Trophoblast cell (in vitro differentiated cells and primary cell): ENCODE data around the gene FANCC.
A peak's percentile ranks its signal among the peaks of the same experiment; 100 is the strongest.

Source experiments
- DNase-seq, 2 donors: peaks; one replicate each; pipeline ENCODE4 v3.0.0-alpha.2; 2016
- H2AFZ ChIP-seq: 2 replicates; pipeline ENCODE4 v1.6.1; 2013; ENCODE audit warnings: low read length, moderate library complexity, mild to moderate bottlenecking; ENCODE audit not compliant: insufficient read depth, poor library complexity
- H2AK5ac ChIP-seq: 2 replicates; pipeline ENCODE4 v1.6.1; 2013; ENCODE audit warnings: mild to moderate bottlenecking, low read length
- H2BK120ac ChIP-seq: 2 replicates; pipeline ENCODE4 v1.6.1; 2013; ENCODE audit warnings: low read length, mild to moderate bottlenecking, moderate library complexity; ENCODE audit not compliant: insufficient read depth, poor library complexity
- H2BK12ac ChIP-seq: 2 replicates; pipeline ENCODE4 v1.6.1; 2013; ENCODE audit warnings: mild to moderate bottlenecking, low read length, moderate library complexity
- H2BK5ac ChIP-seq: 2 replicates; pipeline ENCODE4 v1.6.1; 2013; ENCODE audit warnings: low read length, low read depth, moderate library complexity, mild to moderate bottlenecking; ENCODE audit not compliant: poor library complexity
- H3K14ac ChIP-seq: 2 replicates; pipeline ENCODE4 v1.6.1; 2013; ENCODE audit warnings: mild to moderate bottlenecking, low read length
- H3K18ac ChIP-seq: 2 replicates; pipeline ENCODE4 v1.6.1; 2013; ENCODE audit warnings: mild to moderate bottlenecking, low read length
- H3K23ac ChIP-seq: 2 replicates; pipeline ENCODE4 v1.6.1; 2013; ENCODE audit warnings: low read length
- H3K27ac ChIP-seq: 2 replicates; pipeline ENCODE4 v1.5.1; 2013; ENCODE audit warnings: low read depth, mild to moderate bottlenecking, inconsistent platforms, low read length, moderate library complexity
- H3K27me3 ChIP-seq: 2 replicates; pipeline ENCODE4 v1.6.1; 2013; ENCODE audit warnings: inconsistent platforms, mild to moderate bottlenecking, low read length, moderate library complexity; ENCODE audit not compliant: insufficient read depth
- H3K36me3 ChIP-seq, 2 experiments: 1 replicate in 1 of 2; 2 replicates in 1 of 2; pipeline ENCODE4 v1.6.1; 2013; ENCODE audit warnings: low read length in 2 of 2, mild to moderate bottlenecking in 2 of 2, moderate library complexity in 1 of 2; ENCODE audit not compliant: insufficient read depth in 2 of 2, control insufficient read depth in 1 of 2
- H3K4ac ChIP-seq: 2 replicates; pipeline ENCODE4 v1.6.1; 2013; ENCODE audit warnings: low read depth, mild to moderate bottlenecking, low read length, moderate library complexity
- H3K4me1 ChIP-seq, 2 experiments: 1 replicate in 1 of 2; 2 replicates in 1 of 2; pipeline ENCODE4 v1.6.1; 2013; ENCODE audit warnings: low read length in 2 of 2, mild to moderate bottlenecking in 2 of 2, moderate library complexity in 1 of 2; ENCODE audit not compliant: insufficient read depth in 2 of 2, control insufficient read depth in 1 of 2
- H3K4me2 ChIP-seq: 2 replicates; pipeline ENCODE4 v1.6.1; 2013; ENCODE audit warnings: inconsistent platforms, mild to moderate bottlenecking, low read length, moderate library complexity
- H3K4me3 ChIP-seq: 2 replicates; pipeline ENCODE4 v1.5.1; 2013; ENCODE audit warnings: mild to moderate bottlenecking, low read depth, low read length, inconsistent platforms
- H3K79me1 ChIP-seq: one replicate; pipeline ENCODE4 v1.6.1; 2013; ENCODE audit warnings: low read length
- H3K79me2 ChIP-seq: 2 replicates; pipeline ENCODE4 v1.6.1; 2013; ENCODE audit warnings: low read length, mild to moderate bottlenecking; ENCODE audit not compliant: control insufficient read depth, insufficient read depth, poor library complexity
- H3K9ac ChIP-seq: 2 replicates; pipeline ENCODE4 v1.6.1; 2013; ENCODE audit warnings: mild to moderate bottlenecking, low read length
- H3K9me3 ChIP-seq: 2 replicates; pipeline ENCODE4 v1.6.1; 2013; ENCODE audit warnings: low read depth, mild to moderate bottlenecking, control low read depth, inconsistent platforms, low read length; ENCODE audit not compliant: insufficient read depth
- H4K12ac ChIP-seq: 2 replicates; pipeline ENCODE4 v1.6.1; 2013; ENCODE audit warnings: low read depth, mild to moderate bottlenecking, low read length, moderate library complexity
- H4K8ac ChIP-seq: 2 replicates; pipeline ENCODE4 v1.6.1; 2013; ENCODE audit warnings: low read depth, mild to moderate bottlenecking, low read length, moderate library complexity
- H4K91ac ChIP-seq: one replicate; pipeline ENCODE4 v1.6.1; 2013; ENCODE audit warnings: low read depth, mild to moderate bottlenecking, low read length, moderate library complexity
- WGBS: extraction: QIAGEN DNeasy Blood & Tissue Kit; methylation state at CpG from one replicate; pipeline ENCODE4 v1.1.7; 2013; ENCODE audit warnings: missing lambda C conversion rate; ENCODE audit not compliant: insufficient read length, insufficient coverage; ENCODE audit errors: extremely low coverage; 5-methylcytosine and 5-hydroxymethylcytosine counted together

FANCC gene

DNA sequence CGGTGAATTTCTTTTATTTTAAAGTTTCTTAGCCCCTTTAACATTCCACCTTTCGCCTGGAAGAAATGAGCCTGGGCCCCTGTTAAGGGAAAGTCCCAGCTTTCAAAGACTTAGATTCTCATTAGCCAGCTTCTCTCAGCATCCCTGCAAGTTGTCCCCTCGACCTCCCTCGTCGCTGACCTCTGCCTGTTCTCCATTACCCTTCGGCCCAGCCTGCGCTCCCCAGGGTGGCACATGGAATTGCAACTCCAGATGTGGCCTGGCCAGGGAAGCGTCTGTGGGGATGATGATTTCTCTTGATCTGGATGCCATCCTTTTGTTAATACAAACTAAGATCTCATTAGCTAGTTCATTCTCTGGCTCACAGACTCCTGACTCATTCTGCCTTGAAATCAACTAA, 43.4 kb upstream of the FANCC start:
- no CpG with 5 or more reads among the region's 8 CpGs for WGBS
- Histone ChIP-seq H4K12ac (no peak overlapping the region), H3K9ac (peak overlapping the region; percentile 7), H3K4ac (no peak overlapping the region), H2BK12ac (no peak overlapping the region), H3K27me3 (no peaks in the 10 kb centered on the region), H2BK120ac (no peak overlapping the region), H2AK5ac (no peak overlapping the region), H3K79me1 (no peaks in the 10 kb centered on the region), H3K27ac (no peak overlapping the region), H3K4me3 (no peak overlapping the region), H3K4me1 (peaks cover 0 to 4% of the 10 kb centered on the region in 2 experiments), H2AFZ (no peak overlapping the region), H3K18ac (no peak overlapping the region), H4K91ac (no peak overlapping the region), H3K14ac (no peak overlapping the region), H3K4me2 (no peak overlapping the region), H4K8ac (no peak overlapping the region), H2BK5ac (no peak overlapping the region), H3K9me3 (no peaks in the 10 kb centered on the region), H3K79me2 (no peaks in the 10 kb centered on the region), H3K36me3 (no peaks in the 10 kb centered on the region), H3K23ac (no peak overlapping the region)
- DNase-seq, result peak in 1 of 2 donors; percentile 34

DNA sequence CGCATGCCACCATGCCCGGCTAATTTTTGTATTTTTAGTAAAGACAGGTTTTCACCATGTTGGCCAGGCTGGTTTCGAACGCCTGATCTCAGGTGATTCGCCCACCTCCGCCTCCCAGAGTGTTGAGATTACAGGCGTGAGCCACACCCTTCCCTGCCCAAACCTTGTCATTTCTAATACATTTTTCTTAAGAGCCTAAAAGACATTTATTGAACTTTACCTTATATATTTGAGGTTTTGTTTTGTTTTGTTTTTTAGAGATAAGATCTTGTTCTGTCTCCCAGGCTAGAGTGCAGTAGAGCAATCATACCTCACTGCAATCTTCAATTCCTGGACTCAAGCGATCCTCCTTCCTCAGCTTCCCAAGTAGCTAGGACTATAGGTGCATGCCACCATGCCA, 39.8 kb upstream of the FANCC start:
- Histone ChIP-seq H4K12ac (no peak overlapping the region), H2AK5ac (no peak overlapping the region), H2BK120ac (no peak overlapping the region), H3K36me3 (no peaks in the 10 kb centered on the region), H3K18ac (no peak overlapping the region), H3K14ac (no peak overlapping the region), H3K4ac (no peak overlapping the region), H4K91ac (no peak overlapping the region), H3K4me3 (no peak overlapping the region), H3K4me1 (no peaks in the 10 kb centered on the region), H2BK12ac (no peak overlapping the region), H3K23ac (no peak overlapping the region), H3K9me3 (no peaks in the 10 kb centered on the region), H3K27me3 (no peaks in the 10 kb centered on the region), H3K9ac (no peak overlapping the region), H2AFZ (no peak overlapping the region), H3K79me1 (no peaks in the 10 kb centered on the region), H3K27ac (no peak overlapping the region), H4K8ac (no peak overlapping the region), H3K4me2 (no peak overlapping the region), H3K79me2 (no peaks in the 10 kb centered on the region), H2BK5ac (no peak overlapping the region)
- DNase-seq, result no peak
- WGBS, result no CpG with 5 or more reads among the region's 8 CpGs

DNA sequence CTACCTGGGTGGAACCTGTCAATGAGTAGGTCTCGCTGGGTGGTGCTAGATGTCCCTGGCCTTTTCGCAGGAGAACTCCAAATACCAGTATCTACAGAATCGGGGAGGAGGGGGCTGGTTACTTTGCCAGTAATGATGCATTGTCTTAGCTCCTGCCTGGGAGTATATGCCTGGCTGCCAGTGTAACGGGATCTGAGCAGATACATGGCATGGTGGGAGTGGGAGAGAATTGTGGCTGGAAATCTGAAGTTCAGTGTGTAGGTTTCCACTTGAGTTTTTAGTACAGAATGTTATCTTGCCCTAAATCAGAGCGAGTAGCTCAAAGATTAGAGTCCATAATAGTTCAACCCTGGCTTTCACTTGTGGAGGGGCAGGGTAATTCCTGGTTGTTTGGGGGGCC, 38.0 kb upstream of the FANCC start:
- H2BK5ac ChIP-seq, result no peak overlapping the region
- WGBS, result no CpG with 5 or more reads among the region's 5 CpGs

DNA sequence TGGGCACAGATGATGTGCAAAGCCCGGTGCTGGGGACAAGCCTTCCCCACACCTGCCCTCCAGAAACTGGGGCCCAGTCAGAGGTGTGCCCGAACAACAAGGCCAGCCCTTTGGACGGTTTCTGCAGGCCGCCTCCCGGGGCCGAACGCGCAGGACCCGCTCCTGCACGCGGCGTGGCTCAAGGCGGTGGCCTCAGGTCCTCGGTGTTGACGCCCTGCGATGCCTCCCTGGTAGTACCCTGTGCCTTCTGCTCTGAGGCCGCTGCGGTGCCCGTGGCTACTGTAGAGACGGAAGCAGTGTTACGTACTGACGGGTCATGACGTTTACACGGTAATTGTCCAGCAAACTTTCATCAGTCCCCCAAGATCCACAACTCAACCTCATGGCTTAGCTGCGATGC, 33.5 kb upstream of the FANCC start:
- Histone ChIP-seq H3K27me3 (peaks cover 15% of the 10 kb centered on the region), H3K4me1 (peaks cover 3 to 5% of the 10 kb centered on the region in 2 experiments), H3K4ac (no peak overlapping the region), H3K4me3 (no peak overlapping the region), H3K14ac (no peak overlapping the region), H3K9me3 (peaks cover 3% of the 10 kb centered on the region), H3K18ac (no peak overlapping the region), H4K12ac (no peak overlapping the region), H3K23ac (no peak overlapping the region), H3K27ac (no peak overlapping the region), H3K36me3 (no peaks in the 10 kb centered on the region), H3K79me1 (no peaks in the 10 kb centered on the region), H2BK12ac (no peak overlapping the region), H4K91ac (no peak overlapping the region), H4K8ac (no peak overlapping the region), H3K4me2 (no peak overlapping the region), H3K9ac (no peak overlapping the region), H2BK5ac (no peak overlapping the region), H2BK120ac (no peak overlapping the region), H2AK5ac (no peak overlapping the region), H2AFZ (no peak overlapping the region), H3K79me2 (no peaks in the 10 kb centered on the region)
- no peak for DNase-seq
- WGBS, result no CpG with 5 or more reads among the region's 25 CpGs

More for the DNA sequence above, 38.0 kb upstream of the FANCC start:
- no peaks in the 10 kb centered on the region for H3K27me3 ChIP-seq
- H2AK5ac ChIP-seq, result no peak overlapping the region
- H3K79me1 ChIP-seq, result no peaks in the 10 kb centered on the region
- H3K4me1 ChIP-seq, result no peaks in the 10 kb centered on the region
- no peak overlapping the region for H3K14ac ChIP-seq
- H3K4me2 ChIP-seq, result no peak overlapping the region
- no peaks in the 10 kb centered on the region for H3K36me3 ChIP-seq
- no peak overlapping the region for H3K9ac ChIP-seq
- H2AFZ ChIP-seq, result no peak overlapping the region
- H4K12ac ChIP-seq, result no peak overlapping the region
- no peak overlapping the region for H3K18ac ChIP-seq
- H3K4me3 ChIP-seq, result no peak overlapping the region
- no peak overlapping the region for H3K27ac ChIP-seq
- H3K9me3 ChIP-seq, result peaks cover 3% of the 10 kb centered on the region
- no peaks in the 10 kb centered on the region for H3K79me2 ChIP-seq
- H3K23ac ChIP-seq, result no peak overlapping the region
- no peak overlapping the region for H4K8ac ChIP-seq
- no peak overlapping the region for H2BK120ac ChIP-seq
- no peak overlapping the region for H4K91ac ChIP-seq
- no peak overlapping the region for H3K4ac ChIP-seq
- no peak for DNase-seq
- H2BK12ac ChIP-seq, result no peak overlapping the region
